HG02852 (cell line): Measurements from ENCODE around the gene CCL2.

Source experiments
- ATAC-seq: cut with Tn5 transposase; IDR thresholded peaks from one replicate; pipeline ENCODE4 v1.9.1; 2021; ENCODE audit warnings: mild to moderate bottlenecking, moderate library complexity; ENCODE audit not compliant: unreplicated experiment

The CCL2 gene

GRCh38 chr17:34261568-34262337 lies 6.7 kb downstream of the CCL2 start:
- ATAC-seq: no peak

GRCh38 chr17:34265711-34266110 lies 10.6 kb downstream of the CCL2 start:
- ATAC-seq: no peak

- ATAC-seq: no peak
Observed at GRCh38 chr17:34269969-34270368, 14.9 kb downstream of the CCL2 start, which contains the start of gene CCL7. CCL7 (plus strand) TSS chr17:34270221; CDS start chr17:34270291, 70 bp downstream.

- ATAC-seq: no peak
Observed at GRCh38 chr17:34275881-34276280, 20.8 kb downstream of the CCL2 start.

GRCh38 chr17:34276826-34277225 lies 21.7 kb downstream of the CCL2 start:
- no peak for ATAC-seq

- ATAC-seq: no peak
Observed at GRCh38 chr17:34283571-34283970, 28.5 kb downstream of the CCL2 start.

GRCh38 chr17:34285286-34285792 lies 30.3 kb downstream of the CCL2 start, which contains the start of gene CCL11:
CCL11 (plus strand) TSS chr17:34285742; CDS start chr17:34285809, 67 bp downstream.
- no peak for ATAC-seq

- ATAC-seq: no peak
Observed at GRCh38 chr17:34287875-34288274, 32.8 kb downstream of the CCL2 start.

GRCh38 chr17:34290586-34290985 lies 35.5 kb downstream of the CCL2 start:
- ATAC-seq: no peak

GRCh38 chr17:34291721-34292348 lies 36.8 kb downstream of the CCL2 start:
- no peak for ATAC-seq

GRCh38 chr17:34299027-34299426 lies 43.9 kb downstream of the CCL2 start:
- ATAC-seq: no peak

GRCh38 chr17:34299956-34300577 lies 45.0 kb downstream of the CCL2 start:
- no peak for ATAC-seq

GRCh38 chr17:34300652-34301370 lies 45.7 kb downstream of the CCL2 start:
- no peak for ATAC-seq

GRCh38 chr17:34301986-34302385 lies 46.9 kb downstream of the CCL2 start:
- no peak for ATAC-seq

- ATAC-seq: no peak
Observed at GRCh38 chr17:34302636-34303035, 47.6 kb downstream of the CCL2 start.

GRCh38 chr17:34303606-34304005 lies 48.5 kb downstream of the CCL2 start:
- no peak for ATAC-seq

GRCh38 chr17:34305061-34305460 lies 50.0 kb downstream of the CCL2 start:
- ATAC-seq: no peak

- no peak for ATAC-seq
Observed at GRCh38 chr17:34305606-34306005, 50.5 kb downstream of the CCL2 start.

GRCh38 chr17:34306466-34306865 lies 51.4 kb downstream of the CCL2 start:
- no peak for ATAC-seq
